Transverse colon (tissue), 4 donors: Measurements from ENCODE around the gene DYNC1I1.

Source experiments
- CTCF ChIP-seq, 5 experiments: fragments of 200-600 bp in 3 of 5; fragments of 450-650 bp in 2 of 5; sonication (generic) in 3 of 5; IDR thresholded peaks; 1 replicate in 2 of 5; 2 replicates in 3 of 5; pipeline ENCODE4 v1.5.1; 2016 to 2017; ENCODE audit warnings: antibody characterized with exemption in 5 of 5, inconsistent platforms in 3 of 5, mild to moderate bottlenecking in 2 of 5, moderate library complexity in 1 of 5
- EP300 ChIP-seq: sonication (generic); formaldehyde crosslinking; IDR thresholded peaks from one replicate; pipeline ENCODE4 v1.6.1; 2017; ENCODE audit warnings: antibody characterized with exemption, low read depth
- POLR2A ChIP-seq: fragments of 450-650 bp; IDR thresholded peaks from one replicate; pipeline ENCODE4 v1.6.1; 2016; ENCODE audit warnings: antibody characterized with exemption, mild to moderate bottlenecking, moderate library complexity
- POLR2AphosphoS5 ChIP-seq, 3 donors: sonication (generic); formaldehyde crosslinking; IDR thresholded peaks; one replicate each; pipeline ENCODE4 v1.6.1; 2016; ENCODE audit warnings: antibody characterized with exemption in 3 of 3

GRCh38 chr7:95776561-95777185, 4.3 kb downstream of the DYNC1I1 start:
- no peak for TF ChIP-seq POLR2A
- TF ChIP-seq EP300 = no peak
- TF ChIP-seq CTCF (IDR thresholded peaks at IDR 0.05) = no peak
- no peak for TF ChIP-seq POLR2AphosphoS5 (IDR thresholded peaks at IDR 0.05)
